GM10266 (cell line): ENCODE results near the gene BMP2.

ENCODE experiments used
- DNase-seq: peaks from one replicate; pipeline ENCODE4 v3.0.0; 2012; ENCODE audit errors: extremely low spot score
- TF ChIP-seq, protein P1 (sequence below): IDR thresholded peaks from 2 replicates; pipeline ENCODE4 v1.5.1; 2012; ENCODE audit warnings: mild to moderate bottlenecking, low read depth; ENCODE audit not compliant: control insufficient read depth, insufficient read depth; ENCODE audit errors: missing control alignments

BMP2 gene

DNA sequence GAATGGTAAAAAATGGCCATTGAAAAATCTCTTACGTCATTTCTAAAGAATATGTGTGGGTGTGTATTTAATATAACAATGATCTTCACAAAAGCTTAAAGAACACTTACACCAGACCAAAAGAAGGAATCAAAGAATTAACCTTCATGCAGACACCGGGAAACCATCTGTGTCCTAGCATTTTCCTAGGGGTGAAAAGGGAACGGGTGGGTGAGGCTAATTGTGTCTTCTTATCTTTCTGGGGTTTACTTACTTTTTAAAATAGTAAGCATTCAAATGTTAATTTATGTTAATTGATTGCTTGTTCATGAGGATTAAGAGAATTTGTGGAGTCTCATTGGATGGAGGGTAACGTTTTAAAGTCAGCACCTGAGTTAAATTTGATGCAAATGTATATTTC is 47.5 kb downstream of the BMP2 start:
- TF ChIP-seq, protein P1, sequence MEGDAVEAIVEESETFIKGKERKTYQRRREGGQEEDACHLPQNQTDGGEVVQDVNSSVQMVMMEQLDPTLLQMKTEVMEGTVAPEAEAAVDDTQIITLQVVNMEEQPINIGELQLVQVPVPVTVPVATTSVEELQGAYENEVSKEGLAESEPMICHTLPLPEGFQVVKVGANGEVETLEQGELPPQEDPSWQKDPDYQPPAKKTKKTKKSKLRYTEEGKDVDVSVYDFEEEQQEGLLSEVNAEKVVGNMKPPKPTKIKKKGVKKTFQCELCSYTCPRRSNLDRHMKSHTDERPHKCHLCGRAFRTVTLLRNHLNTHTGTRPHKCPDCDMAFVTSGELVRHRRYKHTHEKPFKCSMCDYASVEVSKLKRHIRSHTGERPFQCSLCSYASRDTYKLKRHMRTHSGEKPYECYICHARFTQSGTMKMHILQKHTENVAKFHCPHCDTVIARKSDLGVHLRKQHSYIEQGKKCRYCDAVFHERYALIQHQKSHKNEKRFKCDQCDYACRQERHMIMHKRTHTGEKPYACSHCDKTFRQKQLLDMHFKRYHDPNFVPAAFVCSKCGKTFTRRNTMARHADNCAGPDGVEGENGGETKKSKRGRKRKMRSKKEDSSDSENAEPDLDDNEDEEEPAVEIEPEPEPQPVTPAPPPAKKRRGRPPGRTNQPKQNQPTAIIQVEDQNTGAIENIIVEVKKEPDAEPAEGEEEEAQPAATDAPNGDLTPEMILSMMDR: no peak
- DNase-seq: no peak

DNA sequence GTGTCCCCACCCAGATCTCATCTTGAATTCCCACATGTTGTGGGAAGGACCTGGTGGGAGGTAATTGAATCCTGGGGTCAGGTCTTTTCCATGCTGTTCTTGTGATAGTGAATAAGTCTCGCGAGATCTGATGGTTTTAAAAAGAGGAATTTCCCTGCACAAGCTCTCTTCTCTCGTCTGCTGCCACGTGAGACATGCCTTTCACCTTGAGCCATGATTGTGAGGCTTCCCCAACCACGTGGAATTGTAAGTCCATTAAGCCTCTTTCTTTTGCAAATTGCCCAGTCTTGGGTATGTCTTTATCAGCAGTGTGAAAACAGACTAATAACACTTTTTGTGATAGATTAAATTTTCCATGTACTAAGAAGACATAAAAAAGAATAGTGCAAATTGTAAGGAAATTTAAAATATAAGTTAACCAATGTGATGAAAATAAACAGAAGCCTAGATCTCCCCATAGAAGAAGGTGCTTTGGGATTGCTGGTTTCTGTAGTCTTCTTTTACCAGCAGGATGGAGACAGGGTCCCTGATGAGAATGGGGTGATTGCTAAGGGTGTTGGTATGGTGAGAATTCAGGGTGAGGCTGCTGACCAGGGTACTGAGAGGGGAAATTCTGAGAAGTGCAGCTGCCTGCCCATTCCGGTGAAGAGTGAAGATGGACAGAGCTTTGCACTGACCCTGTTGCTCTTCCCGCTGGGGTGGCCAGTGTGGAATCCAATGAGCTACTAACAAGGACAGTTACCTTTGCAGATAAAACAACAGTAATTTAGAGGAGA is 50.7 kb downstream of the BMP2 start:
- DNase-seq: no peak
- TF ChIP-seq, protein P1: no peak

- DNase-seq: no peak
- TF ChIP-seq, protein P1: no peak
These were observed 52.1 kb downstream of the BMP2 start for GRCh38 chr20:6819599-6819998.

- no peak for DNase-seq
- TF ChIP-seq, protein P1: no peak
These were observed 56.9 kb downstream of the BMP2 start for GRCh38 chr20:6824401-6824800.

- TF ChIP-seq, protein P1: no peak
- DNase-seq: no peak
These were observed 60.0 kb downstream of the BMP2 start for GRCh38 chr20:6827472-6827871.

DNA sequence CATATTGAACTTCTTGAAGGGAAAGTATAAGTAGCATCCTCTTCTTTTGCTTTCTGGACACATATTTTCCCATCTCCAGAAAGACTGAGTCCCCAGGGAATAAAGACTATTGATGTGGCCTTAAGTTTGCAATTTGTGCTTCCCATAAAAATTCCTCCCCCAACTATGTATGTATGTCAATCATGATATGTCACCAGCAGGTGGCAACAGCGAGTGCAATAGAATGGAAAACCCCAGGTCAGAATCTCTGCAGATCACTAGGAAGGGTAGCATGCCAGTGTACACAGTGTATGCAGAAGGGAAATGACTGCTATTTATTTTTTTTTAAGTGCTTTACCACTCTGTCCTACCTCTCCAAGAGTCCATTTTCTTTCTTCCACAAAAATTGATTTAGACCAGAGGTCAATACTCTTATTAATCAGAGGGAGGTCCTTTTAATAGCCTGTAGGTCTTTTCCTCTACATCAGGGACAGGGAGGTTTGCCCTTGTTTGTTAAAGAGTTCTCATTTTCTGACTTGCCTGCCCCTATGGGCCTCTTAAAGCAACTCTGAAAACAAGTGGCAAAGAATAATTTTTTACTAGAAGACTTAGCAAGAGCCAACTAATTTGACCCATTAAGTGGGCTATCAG is 61.4 kb downstream of the BMP2 start:
- DNase-seq: peak; percentile 48
- TF ChIP-seq, protein P1: peak; percentile 66

- TF ChIP-seq, protein P1: no peak
- DNase-seq: no peak
These were observed 62.1 kb downstream of the BMP2 start for GRCh38 chr20:6829510-6830116.
